ENCODE results near the gene ISOC2. TPM values are rescaled to one million over a fixed set of nuclear protein-coding genes. Genes with fewer than 3 reads are reported as not detected.

The ISOC2 gene
- total and polyA plus RNA-seq, 2 experiments from 2014 or later, result 72.2 to 79.3 TPM

DNA sequence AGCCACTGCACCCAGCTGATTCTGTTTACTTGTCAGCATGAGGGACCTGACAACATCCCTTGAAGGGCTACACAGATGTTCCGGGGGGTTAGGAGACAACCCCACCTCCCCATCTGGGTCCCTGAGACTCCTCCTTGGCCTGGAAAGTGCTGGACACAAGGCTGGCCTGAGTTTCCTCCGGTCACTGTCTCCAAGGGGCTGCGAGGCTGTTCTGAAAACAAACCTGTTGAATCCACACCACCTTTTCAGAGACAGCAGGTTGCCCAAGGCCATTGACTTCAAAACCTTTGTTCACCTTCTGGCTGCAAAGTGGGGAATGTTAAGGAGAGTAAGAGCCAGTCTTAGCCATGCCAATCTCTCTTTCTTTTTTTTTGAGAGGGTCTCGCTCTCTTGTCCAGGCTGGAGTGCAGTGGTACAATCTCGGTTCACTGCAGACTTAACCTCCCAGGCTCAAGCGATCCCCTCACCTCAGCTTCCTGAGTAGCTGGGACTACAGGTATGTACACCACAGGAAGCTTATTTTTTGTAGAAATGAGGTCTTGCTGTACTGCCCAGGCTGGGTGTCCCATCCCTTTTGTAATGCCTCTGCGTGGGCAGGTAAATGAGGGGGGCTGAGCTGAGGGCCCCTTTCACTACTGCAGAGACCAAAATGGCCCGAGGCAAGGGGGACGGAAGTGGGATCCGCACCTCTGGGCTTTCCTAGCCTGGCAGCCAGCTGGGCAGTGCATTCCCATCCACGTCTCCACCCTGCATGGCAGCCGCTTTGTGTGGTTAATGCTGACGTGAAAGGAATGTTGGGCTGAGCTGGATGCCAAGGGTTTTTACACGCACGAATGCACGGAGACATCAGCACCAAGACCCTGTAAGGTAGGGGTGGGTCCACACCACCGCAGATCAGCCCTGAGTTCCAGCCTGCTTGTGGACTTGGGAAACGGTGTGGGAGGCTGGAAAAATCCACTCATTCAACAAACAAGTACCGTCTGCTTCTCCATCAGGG lies 13.1 kb upstream of the ISOC2 start:
- Histone ChIP-seq H3K79me2 (peaks cover 18% of the 10 kb centered on the region), H3K4me2 (no peak overlapping the region), H3K27ac (no peak overlapping the region), H3K4me3 (no peak overlapping the region), H2AFZ (no peak overlapping the region), H3K4me1 (ENCODE audit: insufficient read depth) (peaks cover 13% of the 10 kb centered on the region), H3K9me2 (replicated peaks; ENCODE audit: insufficient read depth) (no peaks in the 10 kb centered on the region), H4K20me1 (ENCODE audit: insufficient read depth, poor library complexity, severe bottlenecking) (no peaks in the 10 kb centered on the region), H3K27me3 (no peaks in the 10 kb centered on the region), H3K36me3 (replicated peaks; ENCODE audit: insufficient read depth, low read depth) (no peaks in the 10 kb centered on the region), H3K9me3 (ENCODE audit: low read depth) (no peaks in the 10 kb centered on the region)
- no peak for DNase-seq (ENCODE audit: low spot score)
- 89% methylated on average over 18 of the region's 19 CpGs for WGBS (ENCODE audit: low lambda C conversion rate, missing lambda C conversion rate)
- no peak for TF ChIP-seq EZH2 (IDR thresholded peaks at IDR 0.05; ENCODE audit: borderline replicate concordance)
- no peak for TF ChIP-seq EZH2phosphoT487 (IDR thresholded peaks at IDR 0.05; ENCODE audit: low read depth, severe bottlenecking, unreplicated experiment)
- no peak for TF ChIP-seq CTCF (IDR thresholded peaks at IDR 0.05; ENCODE audit: poor library complexity)

DNA sequence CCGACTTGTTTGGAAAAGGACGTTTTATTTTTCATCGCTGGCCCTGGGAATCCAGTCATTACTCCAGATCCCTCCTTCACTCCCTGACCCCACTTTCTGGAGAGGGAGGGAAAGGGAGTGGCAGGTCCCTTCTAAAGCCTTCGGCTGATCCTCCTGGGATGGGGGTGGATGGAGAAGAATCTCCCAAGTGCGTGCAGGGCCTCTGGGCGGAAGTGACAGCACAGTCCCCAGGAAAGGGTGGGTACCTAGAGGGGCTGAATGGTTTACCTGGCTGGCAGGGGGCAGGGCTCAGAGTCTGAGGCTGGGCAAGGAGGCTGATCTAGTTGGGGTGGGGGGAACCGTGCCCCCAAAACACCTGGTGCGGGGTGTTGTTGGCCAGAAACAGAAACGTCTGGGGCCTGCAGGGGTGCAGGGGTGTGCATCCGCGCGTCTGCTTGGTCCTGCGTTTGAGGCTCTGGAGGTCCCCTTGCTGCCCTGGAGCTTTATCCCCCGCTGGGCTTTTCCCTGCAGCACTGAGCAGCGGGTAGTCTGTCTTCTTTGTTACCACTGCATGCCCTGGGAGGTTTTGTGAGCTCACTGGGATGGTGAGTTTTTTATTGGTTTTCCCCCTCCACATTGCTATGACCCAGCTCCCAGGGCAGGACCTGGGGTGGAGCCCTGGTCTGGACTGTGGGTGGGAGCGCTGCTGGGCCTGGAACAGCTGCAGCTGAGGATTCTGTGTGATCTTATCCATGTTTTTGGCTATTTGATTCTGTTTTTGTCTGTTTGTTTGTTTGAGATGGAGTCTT lies 12.0 kb upstream of the ISOC2 start:
- no peaks in the 10 kb centered on the region for H3K9me3 ChIP-seq (ENCODE audit: low read depth)
- H3K36me3 ChIP-seq (replicated peaks; ENCODE audit: insufficient read depth, low read depth), result no peaks in the 10 kb centered on the region
- no peaks in the 10 kb centered on the region for H3K27me3 ChIP-seq
- no peaks in the 10 kb centered on the region for H4K20me1 ChIP-seq (ENCODE audit: insufficient read depth, poor library complexity, severe bottlenecking)
- no peak overlapping the region for H3K27ac ChIP-seq
- no peak overlapping the region for H3K4me3 ChIP-seq
- no peaks in the 10 kb centered on the region for H3K9me2 ChIP-seq (replicated peaks; ENCODE audit: insufficient read depth)
- H3K4me1 ChIP-seq (ENCODE audit: insufficient read depth), result peaks cover 13% of the 10 kb centered on the region
- H3K79me2 ChIP-seq, result peaks cover 14% of the 10 kb centered on the region
- no peak for DNase-seq (ENCODE audit: low spot score)
- TF ChIP-seq EZH2 (IDR thresholded peaks at IDR 0.05; ENCODE audit: borderline replicate concordance), result no peak
- no peak for TF ChIP-seq EZH2phosphoT487 (IDR thresholded peaks at IDR 0.05; ENCODE audit: low read depth, severe bottlenecking, unreplicated experiment)
- TF ChIP-seq CTCF (IDR thresholded peaks at IDR 0.05; ENCODE audit: poor library complexity), result no peak
- no peak overlapping the region for H2AFZ ChIP-seq
- no peak overlapping the region for H3K4me2 ChIP-seq
- WGBS (ENCODE audit: low lambda C conversion rate, missing lambda C conversion rate), result 64% methylated on average over 15 of the region's 16 CpGs

GRCh38 chr19:55472463-55472862 lies 11.0 kb upstream of the ISOC2 start:
- Histone ChIP-seq H3K4me1 (ENCODE audit: insufficient read depth) (peaks cover 11% of the 10 kb centered on the region), H3K4me3 (no peak overlapping the region), H3K4me2 (no peak overlapping the region), H3K9me2 (replicated peaks; ENCODE audit: insufficient read depth) (no peaks in the 10 kb centered on the region), H3K27me3 (no peaks in the 10 kb centered on the region), H3K79me2 (peaks cover 4% of the 10 kb centered on the region), H3K27ac (no peak overlapping the region), H3K36me3 (replicated peaks; ENCODE audit: insufficient read depth, low read depth) (no peaks in the 10 kb centered on the region), H2AFZ (no peak overlapping the region), H3K9me3 (ENCODE audit: low read depth) (no peaks in the 10 kb centered on the region), H4K20me1 (ENCODE audit: insufficient read depth, poor library complexity, severe bottlenecking) (no peaks in the 10 kb centered on the region)
- WGBS (ENCODE audit: low lambda C conversion rate, missing lambda C conversion rate), result 87% methylated on average over 8 of the region's 8 CpGs
- DNase-seq (ENCODE audit: low spot score), result no peak
- no peak for TF ChIP-seq CTCF (IDR thresholded peaks at IDR 0.05; ENCODE audit: poor library complexity)
- TF ChIP-seq EZH2 (IDR thresholded peaks at IDR 0.05; ENCODE audit: borderline replicate concordance), result no peak
- TF ChIP-seq EZH2phosphoT487 (IDR thresholded peaks at IDR 0.05; ENCODE audit: low read depth, severe bottlenecking, unreplicated experiment), result no peak

All from hepatocyte (in vitro differentiated cells).